Breast epithelium (tissue), 4 donors: Measurements from ENCODE around the gene SNX1. TPM values are rescaled to one million over a fixed set of nuclear protein-coding genes. Genes with fewer than 3 reads are reported as not detected.

Experiments used
- DNase-seq, 2 donors: peaks; one replicate each; pipeline ENCODE4 v3.0.0-alpha.2; 2019; ENCODE audit warnings: low spot score in 2 of 2
- H3K27ac ChIP-seq, 2 donors: fragments of 200-600 bp; sonication (generic) in 1 of 2; one replicate each; pipeline ENCODE4 v1.5.1; 2016 to 2019; ENCODE audit warnings: mild to moderate bottlenecking in 1 of 2
- H3K27me3 ChIP-seq, 2 donors: fragments of 200-600 bp; sonication (generic) in 1 of 2; one replicate each; pipeline versions ENCODE4 v1.5.1 to v1.6.0; 2017 to 2019; ENCODE audit warnings: control low read depth in 1 of 2, mild to moderate bottlenecking in 1 of 2
- H3K36me3 ChIP-seq: fragments of 200-600 bp; one replicate; pipeline ENCODE4 v1.5.1; 2019
- H3K4me1 ChIP-seq, 2 donors: fragments of 200-600 bp; sonication (generic); one replicate each; pipeline ENCODE4 v1.5.1; 2016 to 2019; ENCODE audit warnings: control low read depth in 1 of 2
- H3K4me3 ChIP-seq, 3 donors: fragments of 200-600 bp; sonication (generic); 1 replicate in 2 of 3; 2 replicates in 1 of 3; pipeline ENCODE4 v1.5.1; 2016 to 2019; ENCODE audit warnings: mild to moderate bottlenecking in 3 of 3, moderate library complexity in 2 of 3
- H3K9me3 ChIP-seq, 2 donors: fragments of 200-600 bp; sonication (generic) in 1 of 2; one replicate each; pipeline ENCODE4 v1.5.1; 2016 to 2019; ENCODE audit warnings: control low read depth in 1 of 2
- CTCF ChIP-seq, 3 donors: fragments of 450-650 bp; IDR thresholded peaks; one replicate each; pipeline ENCODE4 v1.5.1; 2016 to 2017; ENCODE audit warnings: antibody characterized with exemption in 3 of 3, mild to moderate bottlenecking in 3 of 3, moderate library complexity in 3 of 3
- POLR2A ChIP-seq: fragments of 450-650 bp; IDR thresholded peaks from one replicate; pipeline ENCODE4 v1.6.1; 2016; ENCODE audit warnings: antibody characterized with exemption, mild to moderate bottlenecking, moderate library complexity
- POLR2AphosphoS5 ChIP-seq, 3 donors: sonication (generic); formaldehyde crosslinking; IDR thresholded peaks; one replicate each; pipeline ENCODE4 v1.6.1; 2017; ENCODE audit warnings: antibody characterized with exemption in 3 of 3
- intact Hi-C: fragments of 100-400 bp; cut with DNase I; formaldehyde crosslinking; loops from one replicate; pipeline ENCODE4 v1.15.1; 2023; ENCODE audit warnings: low total_unique reads
- total RNA-seq, 3 donors: library from RNA; depleted of rRNA; stranded (reverse); fragments of >200 nt; gene quantifications; one replicate each; pipeline ENCODE4 v1.1.0, GENCODE V29; 2016

The SNX1 gene
- total RNA-seq, 3 donors from 2014 or later: 107 to 144 (median 125) TPM

GRCh38 chr15:64144192-64144564 lies 48.4 kb downstream of the SNX1 start:
- intact Hi-C loops: no loop called here
- Histone ChIP-seq H3K9me3 (no peaks in the 10 kb centered on the region), H3K27me3 (no peaks in the 10 kb centered on the region), H3K4me3 (no peak overlapping the region), H3K4me1 (no peaks in the 10 kb centered on the region), H3K27ac (no peak overlapping the region), H3K36me3 (no peaks in the 10 kb centered on the region)
- TF ChIP-seq POLR2A (no peak), CTCF (IDR thresholded peaks at IDR 0.05) (no peak), POLR2AphosphoS5 (IDR thresholded peaks at IDR 0.05) (no peak)
- DNase-seq: no peak

- Histone ChIP-seq H3K4me1 (no peaks in the 10 kb centered on the region), H3K36me3 (no peaks in the 10 kb centered on the region), H3K27me3 (no peaks in the 10 kb centered on the region), H3K27ac (peak overlapping the region in 1 of 2 donors; percentile 20), H3K9me3 (no peaks in the 10 kb centered on the region), H3K4me3 (no peak overlapping the region)
- TF ChIP-seq POLR2AphosphoS5 (IDR thresholded peaks at IDR 0.05): no peak
- no peak for TF ChIP-seq POLR2A
- TF ChIP-seq CTCF (IDR thresholded peaks at IDR 0.05): no peak
- intact Hi-C loops: no loop called here
- DNase-seq: no peak
Observed at GRCh38 chr15:64144565-64145281, 48.9 kb downstream of the SNX1 start.

GRCh38 chr15:64146041-64146440 lies 50.3 kb downstream of the SNX1 start:
- Histone ChIP-seq H3K36me3 (no peaks in the 10 kb centered on the region), H3K4me1 (no peaks in the 10 kb centered on the region), H3K9me3 (no peaks in the 10 kb centered on the region), H3K27ac (no peak overlapping the region), H3K27me3 (no peaks in the 10 kb centered on the region), H3K4me3 (no peak overlapping the region)
- DNase-seq: no peak
- intact Hi-C loops: no loop called here
- TF ChIP-seq CTCF (IDR thresholded peaks at IDR 0.05) (no peak), POLR2AphosphoS5 (IDR thresholded peaks at IDR 0.05) (no peak), POLR2A (no peak)

- Histone ChIP-seq H3K27me3 (no peaks in the 10 kb centered on the region), H3K4me1 (no peaks in the 10 kb centered on the region), H3K9me3 (no peaks in the 10 kb centered on the region), H3K36me3 (no peaks in the 10 kb centered on the region), H3K27ac (no peak overlapping the region), H3K4me3 (no peak overlapping the region)
- TF ChIP-seq POLR2AphosphoS5 (IDR thresholded peaks at IDR 0.05) (no peak), CTCF (IDR thresholded peaks at IDR 0.05) (no peak)
- intact Hi-C loops: no loop called here
- no peak for DNase-seq
Observed at GRCh38 chr15:64146520-64146884, 50.7 kb downstream of the SNX1 start.

GRCh38 chr15:64146885-64147681 lies 51.3 kb downstream of the SNX1 start:
- peaks cover 0 to 4% of the 10 kb centered on the region in 2 donors for H3K27me3 ChIP-seq
- DNase-seq: no peak

More at GRCh38 chr15:64146885-64147681, 51.3 kb downstream of the SNX1 start:
- peaks cover 0 to 2% of the 10 kb centered on the region in 2 donors for H3K4me1 ChIP-seq
- no peak overlapping the region for H3K27ac ChIP-seq
- no peak for TF ChIP-seq CTCF (IDR thresholded peaks at IDR 0.05)
- no peaks in the 10 kb centered on the region for H3K36me3 ChIP-seq
- intact Hi-C loops: no loop called here
- no peaks in the 10 kb centered on the region for H3K9me3 ChIP-seq
- no peak overlapping the region for H3K4me3 ChIP-seq
